ENCODE data around the gene ASPN. TPM values are rescaled to one million over a fixed set of nuclear protein-coding genes. Genes with fewer than 3 reads are reported as not detected.

The ASPN gene
- not detected for total RNA-seq

DNA sequence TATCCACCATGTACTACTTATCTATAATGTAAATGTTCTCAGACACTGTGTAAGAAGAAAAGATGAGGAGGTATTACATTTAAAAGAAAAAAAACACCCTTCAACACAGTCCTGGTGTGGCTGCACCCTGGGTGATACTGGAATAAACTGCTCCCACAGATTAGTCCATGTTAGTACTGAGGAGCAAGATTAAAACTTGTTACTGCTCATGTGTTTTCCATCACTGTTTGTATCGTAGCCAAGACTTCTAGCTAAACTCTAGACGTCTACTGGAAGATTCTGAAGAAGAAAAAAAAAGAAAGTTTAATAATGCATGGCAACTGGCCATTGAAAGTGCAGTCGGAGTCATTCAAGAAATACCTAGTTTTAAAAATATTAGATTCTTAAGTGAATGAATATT lies at the start of gene ASPN:
Gene ASPN, minus strand, starts transcription at position 178 of the 400 bp plus-strand sequence.
- Mint-ChIP-seq H3K36me3 (no peaks in the 10 kb centered on the region), H3K27ac (no peak within 1 kb of the TSS), H3K9me3 (no peaks in the 10 kb centered on the region)
- ATAC-seq (no peak), DNase-seq (ENCODE audit: low spot score in 2 of 2) (no peak)

DNA sequence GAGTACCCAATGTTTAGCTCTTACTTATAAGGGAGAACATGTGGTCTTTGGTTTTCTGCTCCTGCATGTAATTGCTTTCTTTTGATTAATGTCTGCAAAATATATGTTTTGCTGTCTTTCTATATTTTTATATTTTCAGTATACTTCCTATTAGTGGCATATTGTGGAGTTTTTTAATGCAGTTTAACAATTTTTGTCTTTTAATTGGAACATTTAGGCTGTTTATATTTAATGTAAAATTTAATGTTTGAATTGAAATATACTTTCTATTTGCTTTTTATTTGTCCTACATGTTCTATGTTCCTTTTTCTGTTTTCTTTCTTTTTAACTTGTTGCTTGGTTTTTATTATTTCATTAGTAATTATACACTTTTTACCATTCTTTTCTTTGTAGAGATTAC lies 48.6 kb upstream of the ASPN start:
- H3K9me3 Mint-ChIP-seq = peaks cover 0 to 4% of the 10 kb centered on the region in 2 donors
- H3K27ac Mint-ChIP-seq = no peak overlapping the region
- ATAC-seq = no peak
- no peaks in the 10 kb centered on the region for H3K36me3 Mint-ChIP-seq
- no peak for DNase-seq (ENCODE audit: low spot score in 2 of 2)

DNA sequence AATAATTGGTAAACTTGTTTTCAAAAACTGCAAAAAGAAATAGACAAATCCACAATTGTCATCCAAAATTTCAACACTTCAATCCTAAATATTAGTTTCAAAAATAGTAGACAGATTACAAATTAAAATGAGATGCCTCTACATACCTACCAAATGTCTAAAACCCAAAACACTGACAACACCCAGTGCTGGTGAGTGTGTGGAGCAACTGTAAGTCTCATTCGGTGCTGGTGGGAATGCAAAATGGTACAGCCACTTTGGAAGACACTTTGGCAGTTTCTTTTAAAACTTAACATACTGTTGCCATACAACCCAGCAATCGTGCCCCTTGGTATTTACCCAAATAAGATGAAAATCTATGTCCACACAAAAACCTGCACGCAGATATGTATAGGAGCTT lies 46.8 kb upstream of the ASPN start:
- ATAC-seq = no peak
- DNase-seq (ENCODE audit: low spot score in 2 of 2) = no peak
- no peaks in the 10 kb centered on the region for H3K36me3 Mint-ChIP-seq
- H3K9me3 Mint-ChIP-seq = peaks cover 0 to 4% of the 10 kb centered on the region in 2 donors
- H3K27ac Mint-ChIP-seq = no peak overlapping the region

DNA sequence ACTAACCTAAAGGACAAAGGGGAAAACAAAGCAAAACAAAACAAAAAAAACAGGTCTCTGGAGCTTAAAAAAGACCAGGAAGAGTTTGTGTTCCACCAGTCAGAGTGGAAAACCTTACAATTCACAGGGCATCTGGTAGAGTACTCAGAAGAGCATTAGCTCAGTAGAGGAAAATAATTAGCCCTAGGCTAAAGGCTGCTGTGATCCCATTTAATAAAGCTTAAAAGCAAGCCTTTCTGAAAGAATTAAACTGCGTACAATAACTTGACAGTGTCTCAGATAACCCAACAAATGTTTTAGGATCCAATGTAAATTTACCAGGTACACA lies 46.2 kb upstream of the ASPN start:
- no peak overlapping the region for H3K27ac Mint-ChIP-seq
- peaks cover 0 to 4% of the 10 kb centered on the region in 2 donors for H3K9me3 Mint-ChIP-seq
- H3K36me3 Mint-ChIP-seq = no peaks in the 10 kb centered on the region
- ATAC-seq (no peak), DNase-seq (ENCODE audit: low spot score in 2 of 2) (no peak)

DNA sequence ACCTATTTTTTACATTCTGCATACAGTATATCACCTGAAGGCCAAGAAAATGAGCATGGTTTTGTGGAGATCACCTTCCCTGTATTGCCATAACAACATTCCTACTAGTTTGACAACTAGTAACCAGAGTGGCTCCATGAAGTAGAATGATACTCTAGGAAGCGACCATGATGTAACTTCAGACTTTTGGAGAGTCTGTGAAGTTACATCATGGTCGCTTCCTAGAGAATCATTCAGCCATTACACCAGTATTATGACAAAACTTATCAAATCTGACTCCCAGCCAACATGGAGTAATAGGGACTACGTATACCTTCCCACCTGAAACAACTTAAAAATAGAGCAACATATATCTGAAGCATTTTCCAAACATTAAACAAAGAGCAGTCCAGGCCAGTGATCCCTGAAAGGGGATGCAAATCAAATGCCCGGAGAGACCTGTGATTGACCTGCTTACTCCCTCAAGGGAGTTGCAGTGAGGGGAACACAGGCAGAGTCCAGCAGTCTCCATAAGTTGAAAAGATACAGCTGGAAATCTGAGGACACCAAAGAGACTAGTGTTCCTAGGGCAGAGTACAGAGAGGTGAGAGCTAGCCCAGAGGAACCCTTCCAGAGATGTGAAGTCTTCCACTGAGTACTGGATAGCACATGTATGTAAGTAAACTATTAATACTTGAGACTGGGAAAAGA lies 45.7 kb upstream of the ASPN start:
- ATAC-seq (no peak), DNase-seq (ENCODE audit: low spot score in 2 of 2) (no peak)
- H3K27ac Mint-ChIP-seq = no peak overlapping the region
- no peaks in the 10 kb centered on the region for H3K36me3 Mint-ChIP-seq
- peaks cover 0 to 4% of the 10 kb centered on the region in 2 donors for H3K9me3 Mint-ChIP-seq

DNA sequence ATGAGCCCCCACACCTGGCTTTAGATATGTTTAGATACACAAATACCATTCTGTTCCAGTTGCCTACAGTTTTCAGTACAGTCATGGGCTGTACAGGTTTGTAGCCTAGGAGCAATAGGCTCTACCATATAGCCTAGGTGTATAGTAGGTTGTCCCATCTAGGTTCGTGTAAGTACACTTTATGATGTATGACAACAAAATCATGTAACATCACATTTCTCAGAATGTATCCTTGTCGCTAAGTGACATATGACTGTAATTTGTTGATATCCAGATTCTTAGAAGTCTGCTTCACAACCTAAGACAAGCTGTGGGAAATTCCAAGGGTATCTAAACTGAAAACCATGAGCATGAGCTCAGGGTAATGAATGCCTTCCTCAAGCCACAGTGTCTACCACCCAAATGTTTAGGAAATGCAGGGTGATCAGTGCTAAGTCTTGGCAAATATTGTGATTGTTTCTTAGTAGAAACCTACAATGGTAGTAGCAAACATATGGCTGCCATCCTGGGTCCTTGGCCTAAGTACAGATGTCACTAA lies 45.1 kb upstream of the ASPN start:
- peaks cover 0 to 3% of the 10 kb centered on the region in 2 donors for H3K9me3 Mint-ChIP-seq
- ATAC-seq (peak in 1 of 2 donors; percentile 58), DNase-seq (ENCODE audit: low spot score in 2 of 2) (no peak)
- no peaks in the 10 kb centered on the region for H3K36me3 Mint-ChIP-seq
- H3K27ac Mint-ChIP-seq = no peak overlapping the region

DNA sequence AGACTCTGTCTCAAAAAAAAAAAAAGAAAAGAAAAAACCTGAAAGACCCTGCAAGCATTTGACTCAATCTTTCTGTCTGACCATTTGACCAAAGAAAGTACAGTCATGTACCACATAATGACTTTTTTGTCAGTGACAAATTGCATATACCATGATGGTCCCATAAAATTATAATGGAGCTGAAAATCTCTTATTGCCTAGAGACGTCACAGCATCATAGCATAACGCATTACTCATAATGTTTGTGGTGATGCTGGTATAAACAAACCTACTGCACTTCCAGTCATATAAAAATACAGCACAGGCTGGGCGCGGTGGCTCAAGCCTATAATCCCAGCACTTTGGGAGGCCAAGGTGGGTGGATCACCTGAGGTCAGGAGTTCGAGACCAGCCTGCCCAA lies 43.0 kb upstream of the ASPN start:
- Mint-ChIP-seq H3K36me3 (no peaks in the 10 kb centered on the region), H3K9me3 (no peaks in the 10 kb centered on the region), H3K27ac (no peak overlapping the region)
- no peak for ATAC-seq
- DNase-seq (ENCODE audit: low spot score in 2 of 2) = no peak

DNA sequence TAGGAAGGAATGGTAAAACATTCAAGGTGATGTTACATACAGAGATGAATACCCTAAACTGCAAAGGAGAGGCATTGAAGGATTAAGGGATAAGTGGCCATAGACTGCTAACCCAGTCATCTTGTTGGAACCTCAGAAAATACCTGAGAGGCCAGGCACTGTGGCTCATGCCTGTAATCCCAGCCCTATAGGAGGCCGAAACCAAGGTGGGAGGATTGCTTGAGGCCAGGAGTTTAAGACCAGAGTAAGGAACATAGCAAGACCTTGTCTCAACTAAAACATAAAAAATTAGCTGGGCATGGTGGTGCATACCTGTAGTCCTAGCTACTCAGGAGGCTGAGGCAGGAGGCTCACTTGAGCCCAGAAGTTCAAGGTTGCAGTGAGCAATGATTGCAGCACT lies 42.6 kb upstream of the ASPN start:
- no peak for DNase-seq (ENCODE audit: low spot score in 2 of 2)
- Mint-ChIP-seq H3K27ac (no peak overlapping the region), H3K9me3 (no peaks in the 10 kb centered on the region), H3K36me3 (no peaks in the 10 kb centered on the region)
- no peak for ATAC-seq

DNA sequence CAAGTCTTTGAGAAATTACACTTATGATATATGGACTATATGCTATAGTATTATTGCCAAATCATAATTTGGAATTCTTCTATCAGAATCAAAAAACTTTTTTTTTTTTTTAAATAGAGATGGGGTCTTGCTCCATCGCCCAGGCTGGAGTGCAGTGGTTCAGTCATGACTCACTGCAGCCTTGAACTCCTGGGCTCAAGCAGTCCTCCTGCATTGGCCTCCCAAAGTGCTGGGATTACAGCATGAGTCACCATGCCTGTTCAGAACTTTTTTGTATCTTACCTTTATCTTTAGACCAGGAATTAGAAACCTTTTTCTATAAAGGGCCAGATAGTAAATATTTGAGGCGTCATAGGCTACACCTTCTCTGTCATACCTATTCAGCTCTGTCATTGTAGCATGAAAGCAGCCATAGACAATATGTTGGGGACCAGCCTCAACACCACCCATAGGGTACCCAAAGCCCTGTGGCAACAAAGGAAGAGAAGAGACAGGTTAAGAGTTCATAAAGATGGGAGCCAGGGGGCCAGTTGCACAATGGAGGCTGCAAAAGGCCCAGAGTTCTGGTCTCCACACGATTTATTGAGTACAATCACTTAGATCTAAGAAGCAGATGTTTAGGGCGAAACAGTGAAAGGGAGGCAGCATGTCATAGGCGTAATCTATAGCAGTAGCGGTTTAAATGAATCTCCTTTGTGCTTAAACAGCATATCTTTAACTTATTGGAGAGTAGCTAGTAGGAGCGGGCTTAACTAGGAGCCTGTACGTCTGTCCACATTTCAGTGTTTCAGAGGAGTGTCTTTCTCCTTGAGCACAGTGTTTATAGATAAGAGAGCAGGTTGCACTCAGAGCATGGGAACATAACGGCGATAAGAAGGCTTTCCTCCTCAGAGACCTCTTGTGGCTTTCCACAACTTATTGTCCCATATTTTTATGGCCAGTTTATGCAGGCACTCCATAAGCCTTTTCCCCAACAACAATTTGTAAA lies 41.0 kb upstream of the ASPN start:
- no peak overlapping the region for H3K27ac Mint-ChIP-seq
- no peaks in the 10 kb centered on the region for H3K36me3 Mint-ChIP-seq
- H3K9me3 Mint-ChIP-seq = no peaks in the 10 kb centered on the region
- ATAC-seq (no peak), DNase-seq (ENCODE audit: low spot score in 2 of 2) (no peak)

DNA sequence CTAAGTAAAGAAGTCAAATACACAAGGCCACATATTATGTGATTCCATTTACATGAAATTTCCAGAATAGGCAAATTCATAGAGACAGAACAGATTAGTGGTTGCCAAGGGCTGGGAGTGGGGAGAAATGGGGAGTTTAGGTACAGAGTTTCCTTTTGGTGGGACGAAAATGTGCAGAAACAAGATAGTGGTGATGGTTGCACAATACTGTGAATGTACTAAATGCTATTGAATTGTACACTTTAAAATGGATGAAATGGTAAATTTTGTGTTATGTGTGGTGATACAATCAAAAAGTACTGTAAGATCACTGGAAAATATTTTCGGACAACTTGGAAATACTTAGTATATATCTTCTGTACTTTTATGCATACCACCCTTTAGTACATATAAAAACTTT lies 38.5 kb upstream of the ASPN start:
- DNase-seq (ENCODE audit: low spot score in 2 of 2) = no peak
- Mint-ChIP-seq H3K36me3 (no peaks in the 10 kb centered on the region), H3K9me3 (no peaks in the 10 kb centered on the region), H3K27ac (no peak overlapping the region)
- ATAC-seq = no peak

DNA sequence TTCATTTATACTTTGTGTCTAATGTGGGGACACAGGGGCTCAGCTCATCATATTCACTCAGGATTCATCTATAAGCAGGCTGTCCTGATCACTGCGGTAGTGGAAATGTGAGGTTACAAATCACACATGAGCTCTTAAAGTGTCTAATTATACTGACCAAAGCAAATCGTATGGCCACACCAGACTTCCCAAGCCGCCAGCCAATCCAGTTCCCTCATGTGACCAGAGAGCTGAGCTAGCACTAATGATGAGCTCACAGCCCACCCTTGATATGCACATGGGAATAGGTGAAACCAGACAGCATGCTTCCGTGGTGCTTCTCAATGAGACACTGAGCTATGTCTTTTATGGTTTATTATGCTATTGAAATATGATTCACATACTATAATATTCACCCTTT lies 35.9 kb upstream of the ASPN start:
- Mint-ChIP-seq H3K36me3 (no peaks in the 10 kb centered on the region), H3K27ac (no peak overlapping the region), H3K9me3 (no peaks in the 10 kb centered on the region)
- DNase-seq (ENCODE audit: low spot score in 2 of 2) (no peak), ATAC-seq (no peak)

DNA sequence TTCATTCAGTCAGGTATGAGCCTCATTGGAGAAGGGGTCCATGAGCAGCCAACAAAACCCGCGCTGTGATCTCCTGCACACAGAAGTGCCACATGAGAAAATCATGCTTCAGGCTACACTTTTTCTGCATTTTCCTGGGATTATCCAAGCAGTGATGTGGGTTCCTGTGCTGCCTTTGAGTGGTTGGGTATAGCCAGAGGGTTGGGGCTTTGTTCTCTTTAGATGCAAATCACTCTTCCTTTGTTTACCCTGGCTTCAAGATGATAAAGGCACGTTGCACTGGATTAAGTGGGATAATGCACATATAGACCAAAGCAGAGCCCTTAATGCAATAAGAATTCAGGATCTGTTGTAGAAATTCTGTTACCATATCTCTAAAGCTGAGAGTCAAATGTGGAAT lies 34.7 kb upstream of the ASPN start:
- no peak overlapping the region for H3K27ac Mint-ChIP-seq
- no peak for ATAC-seq
- H3K9me3 Mint-ChIP-seq = no peaks in the 10 kb centered on the region
- DNase-seq (ENCODE audit: low spot score in 2 of 2) = no peak
- no peaks in the 10 kb centered on the region for H3K36me3 Mint-ChIP-seq

DNA sequence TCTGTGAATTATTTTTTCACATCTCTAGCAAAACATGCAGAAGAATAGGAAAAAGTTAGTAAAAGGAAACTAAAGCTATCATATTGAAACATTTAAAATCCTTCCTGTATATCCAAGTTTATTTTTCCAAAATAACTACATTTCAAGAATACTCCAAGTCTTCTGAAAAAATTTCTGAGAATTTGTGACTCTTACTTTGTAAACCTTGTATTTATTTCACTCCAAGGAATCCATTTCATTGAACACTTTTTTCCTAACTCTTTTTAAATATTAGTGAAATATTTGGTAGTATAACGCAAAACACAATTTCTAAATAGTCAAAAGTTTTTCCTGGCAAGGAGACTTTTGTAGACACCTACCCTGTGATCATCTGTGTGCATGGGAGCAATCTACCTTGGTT lies 34.2 kb upstream of the ASPN start:
- no peaks in the 10 kb centered on the region for H3K36me3 Mint-ChIP-seq
- no peaks in the 10 kb centered on the region for H3K9me3 Mint-ChIP-seq
- no peak overlapping the region for H3K27ac Mint-ChIP-seq
- DNase-seq (ENCODE audit: low spot score in 2 of 2) (no peak), ATAC-seq (no peak)

DNA sequence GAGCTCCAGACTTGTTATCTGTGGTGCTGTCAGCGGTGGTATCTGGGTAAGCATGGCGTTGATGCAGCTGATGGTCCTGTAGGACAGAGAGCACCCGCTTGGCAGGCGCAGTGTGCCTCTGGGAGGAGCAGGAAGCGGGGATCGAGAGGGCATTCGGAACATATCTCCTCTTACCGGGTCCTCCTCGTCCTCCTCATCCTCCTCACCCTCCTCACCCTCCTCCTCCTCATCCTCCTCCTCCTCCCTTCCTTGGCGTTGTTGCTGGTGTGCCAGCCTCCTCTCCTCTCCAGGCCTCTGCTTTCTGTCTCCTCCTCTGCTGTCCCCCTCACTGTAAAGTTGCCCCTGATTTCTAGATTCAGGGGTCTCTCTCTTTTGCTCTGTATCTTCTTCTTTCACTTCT lies 32.3 kb upstream of the ASPN start:
- no peaks in the 10 kb centered on the region for H3K9me3 Mint-ChIP-seq
- no peaks in the 10 kb centered on the region for H3K36me3 Mint-ChIP-seq
- ATAC-seq = no peak
- H3K27ac Mint-ChIP-seq = no peak overlapping the region
- no peak for DNase-seq (ENCODE audit: low spot score in 2 of 2)

DNA sequence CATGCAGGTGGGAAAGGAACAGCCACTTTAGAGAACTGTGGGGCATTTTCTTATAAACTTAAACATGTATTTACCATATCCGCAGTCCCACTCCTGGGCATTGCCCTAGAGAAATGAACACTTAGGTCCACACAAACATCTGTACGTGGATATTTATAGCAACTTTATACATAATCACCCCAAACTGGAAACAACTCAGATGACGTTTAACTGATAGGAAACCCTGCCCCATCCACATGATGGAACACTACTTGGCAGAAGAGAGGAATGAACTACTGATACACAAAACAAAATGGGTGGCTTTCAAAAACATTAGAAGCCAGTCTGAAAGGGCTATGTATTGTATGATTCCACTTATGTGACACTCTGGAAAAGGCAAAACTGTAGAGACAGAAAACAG lies 31.0 kb upstream of the ASPN start:
- Mint-ChIP-seq H3K36me3 (no peaks in the 10 kb centered on the region), H3K27ac (no peak overlapping the region), H3K9me3 (no peaks in the 10 kb centered on the region)
- no peak for DNase-seq (ENCODE audit: low spot score in 2 of 2)
- ATAC-seq = no peak

DNA sequence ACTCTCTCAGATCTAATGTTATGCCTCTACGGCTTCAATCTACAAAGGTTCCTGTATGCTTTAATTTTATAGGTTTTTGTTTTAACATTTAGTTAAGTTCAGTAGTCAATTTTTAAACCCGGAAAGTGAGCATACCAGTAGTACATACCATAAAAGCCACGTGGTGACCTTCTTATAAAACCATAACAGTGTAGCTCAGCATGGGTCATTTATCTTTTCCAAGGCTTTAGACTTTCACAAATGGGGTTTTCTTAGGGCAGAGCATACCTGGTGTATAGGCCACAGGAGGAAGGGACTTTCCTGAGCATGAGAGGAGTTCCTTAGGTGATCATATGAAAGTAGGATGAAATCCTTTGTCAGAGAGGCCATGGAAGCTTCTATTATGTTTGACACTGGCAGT lies 30.3 kb upstream of the ASPN start:
- ATAC-seq (peak in 1 of 2 donors; percentile 34), DNase-seq (ENCODE audit: low spot score in 2 of 2) (no peak)
- H3K36me3 Mint-ChIP-seq = no peaks in the 10 kb centered on the region
- no peaks in the 10 kb centered on the region for H3K9me3 Mint-ChIP-seq
- H3K27ac Mint-ChIP-seq = no peak overlapping the region

DNA sequence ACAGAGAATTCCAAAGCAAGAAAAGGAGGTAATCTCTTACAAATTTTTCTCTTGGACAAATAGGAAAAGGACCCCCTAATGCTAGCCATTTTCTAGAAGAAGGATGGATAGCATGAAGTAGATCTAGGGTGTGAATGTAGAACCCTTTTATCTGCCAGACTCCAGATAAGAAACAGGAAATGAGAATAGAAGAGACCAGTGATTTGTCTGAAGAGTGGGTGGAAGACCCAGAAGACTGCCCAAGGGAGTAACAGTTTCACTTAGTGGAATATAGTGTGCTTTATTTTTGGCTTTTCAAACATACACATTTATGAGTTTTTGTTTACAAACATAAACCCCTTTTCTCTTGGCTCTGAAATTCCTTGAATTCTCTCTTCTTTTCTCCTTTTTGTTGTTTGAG lies 28.4 kb upstream of the ASPN start:
- Mint-ChIP-seq H3K9me3 (no peaks in the 10 kb centered on the region), H3K27ac (no peak overlapping the region), H3K36me3 (no peaks in the 10 kb centered on the region)
- DNase-seq (ENCODE audit: low spot score in 2 of 2) (no peak), ATAC-seq (no peak)

DNA sequence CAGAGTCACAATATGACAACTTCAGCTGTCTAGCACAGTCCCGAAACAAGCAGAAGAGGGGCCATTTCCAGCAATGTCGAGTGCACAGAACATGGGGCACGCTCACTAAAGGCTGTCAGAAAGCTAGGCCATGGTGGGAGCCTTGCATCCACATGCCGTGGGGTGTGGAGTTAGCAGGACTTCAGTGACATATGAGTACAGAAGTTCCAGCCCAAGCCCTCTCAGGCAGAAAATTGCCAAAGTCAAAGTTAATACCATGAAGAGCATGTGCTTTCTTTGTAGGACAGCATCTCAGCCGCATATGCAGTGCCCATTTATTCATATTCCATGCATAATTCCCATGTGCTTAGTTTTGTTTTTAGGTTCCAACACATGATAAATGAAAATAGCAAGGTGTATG lies 26.7 kb upstream of the ASPN start:
- DNase-seq (ENCODE audit: low spot score in 2 of 2) (no peak), ATAC-seq (no peak)
- H3K27ac Mint-ChIP-seq = no peak overlapping the region
- H3K9me3 Mint-ChIP-seq = no peaks in the 10 kb centered on the region
- H3K36me3 Mint-ChIP-seq = no peaks in the 10 kb centered on the region

Measured in activated naive CD4-positive, alpha-beta T cell treated with anti-CD3 and anti-CD28 coated beads, Interleukin-2, amount 50 U/mL, for 72 hours (primary cell).